Pancreas (tissue), 10 donors: ENCODE results near the gene PAX7. TPM values are rescaled to one million over a fixed set of nuclear protein-coding genes. Genes with fewer than 3 reads are reported as not detected.

Experiments used
- ATAC-seq, 4 donors: fragments of 200-7000 bp; cut with Tn5 transposase; one replicate each; pipeline versions ENCODE4 v1.8.0 to v1.9.1; 2020; ENCODE audit warnings: mild to moderate bottlenecking in 4 of 4, moderate library complexity in 4 of 4
- DNase-seq, 6 donors: peaks; one replicate each; pipeline ENCODE4 v3.0.0-alpha.2; 2020
- FAIRE-seq: peaks from 2 replicates; lab custom pipeline; 2012; peaks lifted over from hg19 to GRCh38; lab: Jason Lieb, UNC
- H3K27ac ChIP-seq, 4 donors: fragments of 200-600 bp; sonication (generic); 1 replicate in 3 of 4; 2 replicates in 1 of 4; pipeline versions ENCODE4 v1.5.0 to v1.8.0; 2020
- H3K27me3 ChIP-seq, 4 donors: fragments of 200-600 bp; one replicate each; pipeline ENCODE4 v1.8.0; 2021
- H3K36me3 ChIP-seq, 3 donors: fragments of 200-600 bp; sonication (generic) in 1 of 3; one replicate each; pipeline versions ENCODE4 v1.5.0 to v1.8.0; 2020 to 2021
- H3K4me1 ChIP-seq, 3 donors: fragments of 200-600 bp; one replicate each; pipeline ENCODE4 v1.8.0; 2021
- H3K4me3 ChIP-seq, 4 donors: fragments of 200-600 bp; sonication (generic) in 2 of 4; one replicate each; pipeline versions ENCODE4 v1.5.0 to v1.8.0; 2020 to 2021
- H3K9me3 ChIP-seq, 4 donors: fragments of 200-600 bp; one replicate each; pipeline ENCODE4 v1.8.0; 2021
- WGBS, 2 donors: extraction: QIAGEN DNeasy Blood & Tissue Kit; methylation state at CpG; one replicate each; pipeline ENCODE4 v1.1.7; 2013; 5-methylcytosine and 5-hydroxymethylcytosine counted together
- intact Hi-C, 3 donors: fragments of 100-400 bp; cut with DNase I; formaldehyde crosslinking; loops; one replicate each; pipeline versions ENCODE4 v1.11.1 to v1.14.2; 2022
- polyA plus RNA-seq, 2 donors: library from polyadenylated mRNA; stranded (reverse); fragments of 200-250 nt; gene quantifications; one replicate each; pipeline ENCODE4 v1.2.3, GENCODE V29; 2013
- total RNA-seq, 6 donors: library from RNA; stranded (reverse); fragmentation: NEBNext Ultra II Directional in 4 of 6; extraction: Animal tissue kit (Norgen Biotek cat#: 25700) in 4 of 6; gene quantifications; one replicate each; pipeline versions ENCODE4 v1.2.1 to v1.2.4, GENCODE V29; 2021 to 2023
- TF ChIP-seq, protein P1 (sequence below), 4 donors: fragments of 200-600 bp; sonication (generic) in 3 of 4; IDR thresholded peaks; one replicate each; pipeline versions ENCODE4 v1.5.0 to v1.8.0; 2021; ENCODE audit warnings: antibody characterized with exemption in 4 of 4
- donor health status: healthy with polysubstance abuse.
- donor health status: DM: no; HTN: no; CAD: no; lungs with moderate emphysema.
- donor health status: DM: no; HTN: no; CAD: no.
- donor health status: control.
- donor health status: control.
- donor health status: Bipolar disorder and iron deficiency.
- donor health status: DM: yes; HTN: yes; CAD: no.
- donor health status: DM: no; HTN: no; CAD: no.
- donor health status: DM: no; HTN: no; CAD: no.
- donor health status: DM: yes; HTN: yes; CAD: no.

PAX7 gene
- total and polyA plus RNA-seq, 8 donors: not detected

GRCh38 chr1:18588093-18588492 is 42.6 kb upstream of the PAX7 start:
- DNase-seq (no peak), FAIRE-seq (no peak), ATAC-seq (no peak)
- no peaks in the 10 kb centered on the region for H3K4me1 ChIP-seq
- no peaks in the 10 kb centered on the region for H3K9me3 ChIP-seq
- TF ChIP-seq, protein P1, sequence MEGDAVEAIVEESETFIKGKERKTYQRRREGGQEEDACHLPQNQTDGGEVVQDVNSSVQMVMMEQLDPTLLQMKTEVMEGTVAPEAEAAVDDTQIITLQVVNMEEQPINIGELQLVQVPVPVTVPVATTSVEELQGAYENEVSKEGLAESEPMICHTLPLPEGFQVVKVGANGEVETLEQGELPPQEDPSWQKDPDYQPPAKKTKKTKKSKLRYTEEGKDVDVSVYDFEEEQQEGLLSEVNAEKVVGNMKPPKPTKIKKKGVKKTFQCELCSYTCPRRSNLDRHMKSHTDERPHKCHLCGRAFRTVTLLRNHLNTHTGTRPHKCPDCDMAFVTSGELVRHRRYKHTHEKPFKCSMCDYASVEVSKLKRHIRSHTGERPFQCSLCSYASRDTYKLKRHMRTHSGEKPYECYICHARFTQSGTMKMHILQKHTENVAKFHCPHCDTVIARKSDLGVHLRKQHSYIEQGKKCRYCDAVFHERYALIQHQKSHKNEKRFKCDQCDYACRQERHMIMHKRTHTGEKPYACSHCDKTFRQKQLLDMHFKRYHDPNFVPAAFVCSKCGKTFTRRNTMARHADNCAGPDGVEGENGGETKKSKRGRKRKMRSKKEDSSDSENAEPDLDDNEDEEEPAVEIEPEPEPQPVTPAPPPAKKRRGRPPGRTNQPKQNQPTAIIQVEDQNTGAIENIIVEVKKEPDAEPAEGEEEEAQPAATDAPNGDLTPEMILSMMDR (IDR thresholded peaks at IDR 0.05): no peak
- H3K36me3 ChIP-seq: no peaks in the 10 kb centered on the region
- intact Hi-C loops: loop anchor here in 1 of 3 donors (10.0 kb wide), 1 partner anchor 1093 kb away; no protein-coding TSS in a partner anchor
- no peak overlapping the region for H3K4me3 ChIP-seq
- WGBS, 2 donors: 28 to 32% methylated on average over 9 of the region's 9 CpGs
- no peak overlapping the region for H3K27ac ChIP-seq
- H3K27me3 ChIP-seq: no peaks in the 10 kb centered on the region

GRCh38 chr1:18592368-18592767 is 38.3 kb upstream of the PAX7 start:
- ATAC-seq (no peak), DNase-seq (no peak), FAIRE-seq (no peak)
- Histone ChIP-seq H3K9me3 (no peaks in the 10 kb centered on the region), H3K4me3 (no peak overlapping the region), H3K27ac (no peak overlapping the region), H3K36me3 (no peaks in the 10 kb centered on the region), H3K4me1 (no peaks in the 10 kb centered on the region), H3K27me3 (no peaks in the 10 kb centered on the region)
- intact Hi-C loops: loop anchor here in 1 of 3 donors (2.0 to 10.0 kb wide), 2 partner anchors 228 to 522 kb away; no protein-coding TSS in a partner anchor
- 41 to 61% methylated on average over 1 of the region's 1 CpG for WGBS, 2 donors
- TF ChIP-seq, protein P1 (IDR thresholded peaks at IDR 0.05): no peak

- ATAC-seq (peak; percentile 82 to 94 (median 90)), DNase-seq (peak; percentile 22 to 89 (median 66)), FAIRE-seq (no peak)
- no peaks in the 10 kb centered on the region for H3K9me3 ChIP-seq
- H3K4me1 ChIP-seq: no peaks in the 10 kb centered on the region
- intact Hi-C loops: loop anchor here in 2 of 3 donors (5.0 to 10.0 kb wide), 3 partner anchors 275 to 517 kb away; no protein-coding TSS in a partner anchor
- no peak overlapping the region for H3K4me3 ChIP-seq
- H3K27ac ChIP-seq: no peak overlapping the region
- peaks cover 0 to 4% (median 0%) of the 10 kb centered on the region in 4 donors for H3K27me3 ChIP-seq
- H3K36me3 ChIP-seq: no peaks in the 10 kb centered on the region
- TF ChIP-seq, protein P1 (IDR thresholded peaks at IDR 0.05): peak; percentile 68 to 96 (median 93)
- 13 to 16% methylated on average over 20 of the region's 20 CpGs for WGBS, 2 donors
Measured at GRCh38 chr1:18597160-18598042, 33.2 kb upstream of the PAX7 start.

DNA sequence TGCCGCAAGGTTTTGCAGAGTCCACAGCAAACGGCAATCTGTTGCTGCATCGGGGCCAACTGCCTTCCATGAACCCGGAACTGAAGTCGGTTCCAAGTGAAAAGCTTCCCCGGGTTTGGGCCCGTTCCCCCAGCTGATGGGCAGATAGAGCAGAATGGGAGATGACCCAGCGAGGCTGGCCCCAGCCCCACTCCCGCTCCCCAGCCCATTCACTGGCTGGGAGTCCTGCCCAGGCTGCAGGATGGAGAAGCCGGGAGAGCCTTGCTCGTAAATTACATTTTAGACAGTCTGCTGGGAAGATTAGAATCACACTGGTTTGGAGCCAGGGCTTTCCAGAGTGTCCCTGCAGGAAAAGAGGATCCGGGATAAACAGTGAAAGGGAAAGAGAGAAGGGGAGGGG is 31.6 kb upstream of the PAX7 start:
- H3K4me1 ChIP-seq: no peaks in the 10 kb centered on the region
- FAIRE-seq: no peak
- H3K36me3 ChIP-seq: no peaks in the 10 kb centered on the region
- no peak overlapping the region for H3K27ac ChIP-seq
- WGBS, 2 donors: 24 to 25% methylated on average over 12 of the region's 12 CpGs
- no peak for DNase-seq
- peaks cover 0 to 4% (median 0%) of the 10 kb centered on the region in 4 donors for H3K27me3 ChIP-seq
- TF ChIP-seq, protein P1 (IDR thresholded peaks at IDR 0.05): no peak
- intact Hi-C loops: loop anchor here in 2 of 3 donors (5.0 to 10.0 kb wide), 3 partner anchors 273 to 516 kb away; no protein-coding TSS in a partner anchor
- no peak overlapping the region for H3K4me3 ChIP-seq
- no peaks in the 10 kb centered on the region for H3K9me3 ChIP-seq
- ATAC-seq: no peak
